ENCODE data around the gene SRGN.

The SRGN gene

DNA sequence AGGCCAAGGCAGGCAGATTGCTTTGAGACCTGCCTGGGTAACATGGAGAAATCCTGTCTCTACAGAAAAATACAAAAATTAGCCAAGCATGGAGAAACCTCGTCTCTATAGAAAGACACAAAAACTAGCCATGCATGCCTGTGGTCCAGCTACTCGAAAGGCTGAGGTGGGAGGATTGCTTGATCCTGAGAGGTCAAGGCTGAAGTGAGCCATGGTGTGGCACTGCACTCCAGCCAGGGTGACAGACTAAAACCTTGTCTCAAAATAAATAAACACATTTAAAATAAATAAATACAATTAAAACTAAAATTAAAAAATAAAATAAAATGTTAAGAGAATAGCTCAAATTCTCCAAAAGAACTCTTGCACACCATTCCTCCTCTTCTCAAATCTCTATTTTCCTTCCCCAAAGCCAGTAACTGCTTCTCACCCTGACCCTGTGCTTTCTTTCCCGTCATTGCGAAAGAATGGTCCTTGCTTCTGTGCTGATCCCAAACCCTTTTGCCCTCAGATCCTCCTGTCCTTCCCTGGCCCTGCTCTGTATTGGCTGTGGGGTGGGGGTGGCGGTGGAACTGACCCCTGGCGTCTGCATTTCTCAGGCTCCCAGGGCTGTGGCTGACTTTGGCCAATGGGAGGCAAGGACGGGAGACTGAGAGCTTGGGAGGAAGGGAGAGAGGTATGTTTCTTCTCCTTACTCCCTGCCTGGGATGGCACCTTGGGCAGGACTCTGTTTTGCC is 12.4 kb downstream of the SRGN start:
- no peak overlapping the region for H3K4me3 ChIP-seq (ENCODE audit: low read depth, low read length)
- DNase-seq (ENCODE audit: low read depth, low spot score) = no peak
- TF ChIP-seq, protein P1, sequence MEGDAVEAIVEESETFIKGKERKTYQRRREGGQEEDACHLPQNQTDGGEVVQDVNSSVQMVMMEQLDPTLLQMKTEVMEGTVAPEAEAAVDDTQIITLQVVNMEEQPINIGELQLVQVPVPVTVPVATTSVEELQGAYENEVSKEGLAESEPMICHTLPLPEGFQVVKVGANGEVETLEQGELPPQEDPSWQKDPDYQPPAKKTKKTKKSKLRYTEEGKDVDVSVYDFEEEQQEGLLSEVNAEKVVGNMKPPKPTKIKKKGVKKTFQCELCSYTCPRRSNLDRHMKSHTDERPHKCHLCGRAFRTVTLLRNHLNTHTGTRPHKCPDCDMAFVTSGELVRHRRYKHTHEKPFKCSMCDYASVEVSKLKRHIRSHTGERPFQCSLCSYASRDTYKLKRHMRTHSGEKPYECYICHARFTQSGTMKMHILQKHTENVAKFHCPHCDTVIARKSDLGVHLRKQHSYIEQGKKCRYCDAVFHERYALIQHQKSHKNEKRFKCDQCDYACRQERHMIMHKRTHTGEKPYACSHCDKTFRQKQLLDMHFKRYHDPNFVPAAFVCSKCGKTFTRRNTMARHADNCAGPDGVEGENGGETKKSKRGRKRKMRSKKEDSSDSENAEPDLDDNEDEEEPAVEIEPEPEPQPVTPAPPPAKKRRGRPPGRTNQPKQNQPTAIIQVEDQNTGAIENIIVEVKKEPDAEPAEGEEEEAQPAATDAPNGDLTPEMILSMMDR (IDR thresholded peaks at IDR 0.05; ENCODE audit: insufficient read depth, low read length, missing control alignments) = no peak
- ChIA-PET POLR2A (no interaction called here), CTCF (interaction anchor here (1.2 to 16.7 kb wide), 3 partner anchors 8 to 111 kb away, joined by 4 to 416 read pairs (median 4); no protein-coding TSS in a partner anchor)

DNA sequence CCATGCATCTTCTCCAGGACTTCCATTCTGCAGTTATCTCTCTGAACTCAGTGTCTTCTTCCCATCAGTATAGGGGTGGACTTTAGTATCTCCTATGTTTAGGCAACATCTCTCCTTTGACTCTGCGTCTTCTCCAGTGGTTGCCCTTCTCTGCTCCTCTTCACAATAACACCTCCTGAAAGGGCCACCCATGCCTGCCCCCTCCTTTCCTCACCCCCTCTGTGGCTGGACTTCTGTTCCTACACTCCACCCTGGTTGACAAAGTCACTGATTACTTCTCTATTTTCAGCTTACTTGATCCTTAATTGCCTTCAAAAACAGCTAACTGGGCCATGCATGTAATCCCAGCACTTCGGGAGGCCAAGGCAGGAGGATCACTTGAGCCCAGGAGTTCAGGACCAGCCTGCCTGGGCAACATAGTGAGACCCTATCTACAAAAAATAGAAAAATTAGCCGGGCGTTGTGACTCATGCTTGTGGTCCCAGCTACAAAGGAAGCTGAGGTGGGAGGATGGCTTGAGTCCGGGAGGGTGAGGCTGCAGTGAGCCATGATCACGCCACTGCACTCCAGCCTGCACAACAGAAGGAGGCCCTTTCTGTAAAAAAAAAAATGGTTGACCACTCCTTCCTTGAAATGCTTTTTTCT is 13.7 kb downstream of the SRGN start:
- no peak overlapping the region for H3K4me3 ChIP-seq (ENCODE audit: low read depth, low read length)
- ChIA-PET POLR2A (no interaction called here), CTCF (interaction anchor here (4.9 to 16.7 kb wide), 2 partner anchors 8 to 93 kb away, joined by 40 to 416 read pairs; no protein-coding TSS in a partner anchor)

DNA sequence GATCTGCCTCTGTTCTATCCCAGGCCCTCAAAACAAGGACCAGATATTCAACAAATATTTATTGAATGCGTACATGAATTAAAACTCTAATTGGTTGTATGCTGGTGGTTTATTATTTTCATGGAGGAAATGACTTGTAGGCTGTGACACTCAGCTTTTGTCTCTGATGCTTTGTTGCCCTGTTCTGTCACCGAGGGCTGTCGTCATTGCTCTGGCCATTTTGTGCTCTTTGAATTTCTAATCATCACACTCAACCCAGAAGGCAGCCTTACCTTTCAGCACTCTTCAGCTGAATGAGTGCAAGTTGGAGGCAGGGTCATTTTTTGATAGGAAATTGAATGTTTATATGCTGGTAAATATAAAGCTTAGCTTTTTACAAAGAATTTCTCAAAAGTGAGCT is 14.5 kb downstream of the SRGN start:
- POLR2A ChIA-PET = no interaction called here
- DNase-seq (ENCODE audit: low read depth, low spot score) = no peak
- CTCF ChIA-PET = interaction anchor here (1.6 to 16.7 kb wide), 3 partner anchors 9 to 94 kb away, joined by 4 to 416 read pairs (median 40); no protein-coding TSS in a partner anchor
- no peak overlapping the region for H3K4me3 ChIP-seq (ENCODE audit: low read depth, low read length)
- TF ChIP-seq, protein P1 (IDR thresholded peaks at IDR 0.05; ENCODE audit: insufficient read depth, low read length, missing control alignments) = no peak

More for the DNA sequence above, 13.7 kb downstream of the SRGN start:
- TF ChIP-seq, protein P1 (IDR thresholded peaks at IDR 0.05; ENCODE audit: insufficient read depth, low read length, missing control alignments) = no peak
- no peak for DNase-seq (ENCODE audit: low read depth, low spot score)

DNA sequence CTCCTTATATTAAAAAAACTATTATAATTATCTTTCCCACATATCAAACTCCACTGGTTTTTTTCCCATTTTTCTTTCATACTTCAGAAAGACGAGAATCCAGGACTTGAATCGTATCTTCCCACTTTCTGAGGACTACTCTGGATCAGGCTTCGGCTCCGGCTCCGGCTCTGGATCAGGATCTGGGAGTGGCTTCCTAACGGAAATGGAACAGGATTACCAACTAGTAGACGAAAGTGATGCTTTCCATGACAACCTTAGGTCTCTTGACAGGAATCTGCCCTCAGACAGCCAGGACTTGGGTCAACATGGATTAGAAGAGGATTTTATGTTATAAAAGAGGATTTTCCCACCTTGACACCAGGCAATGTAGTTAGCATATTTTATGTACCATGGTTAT is 15.9 kb downstream of the SRGN start:
- ChIA-PET POLR2A (no interaction called here), CTCF (interaction anchor here (0.9 to 4.9 kb wide), 3 partner anchors 10 to 13 kb away, joined by 3 to 40 read pairs (median 4); no protein-coding TSS in a partner anchor)
- no peak overlapping the region for H3K4me3 ChIP-seq (ENCODE audit: low read depth, low read length)
- no peak for DNase-seq (ENCODE audit: low read depth, low spot score)
- TF ChIP-seq, protein P1 (IDR thresholded peaks at IDR 0.05; ENCODE audit: insufficient read depth, low read length, missing control alignments) = no peak

DNA sequence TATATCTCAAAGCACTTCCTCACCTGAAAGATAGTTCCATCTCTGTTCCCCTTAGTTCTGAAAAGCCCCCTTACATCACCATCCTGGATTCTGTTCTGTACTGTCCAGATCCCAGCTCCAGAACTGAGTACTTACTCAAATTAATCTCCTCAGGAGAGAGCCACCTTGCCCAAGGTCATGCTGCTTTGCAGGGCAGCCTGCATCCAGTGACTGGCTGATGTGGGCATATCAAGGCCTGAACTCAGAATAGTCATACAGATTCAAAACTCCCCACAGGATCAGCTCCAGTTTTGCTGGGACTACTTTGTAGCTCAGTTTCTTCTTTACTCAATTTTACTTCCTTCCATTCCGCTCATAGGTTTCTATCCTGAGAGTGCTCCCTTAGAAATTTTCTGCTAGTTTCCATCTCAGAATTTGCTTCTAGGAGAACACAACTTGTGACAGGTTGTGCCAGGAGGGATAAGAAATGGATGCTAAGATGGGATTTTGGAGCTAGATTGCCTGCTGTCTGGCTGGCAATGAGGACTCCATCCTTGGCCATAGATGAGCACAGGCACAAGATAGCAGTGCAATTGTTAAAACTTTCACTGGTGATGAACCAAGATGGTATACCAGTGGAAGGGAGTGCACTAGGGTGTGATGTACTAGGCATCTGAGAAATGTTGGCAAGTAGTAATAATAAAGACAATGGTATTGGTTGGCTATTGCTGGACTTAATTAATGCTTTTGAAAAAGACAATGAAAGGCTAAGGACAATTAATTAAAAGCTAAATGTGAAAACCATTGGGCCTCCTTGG is 17.3 kb downstream of the SRGN start:
- TF ChIP-seq, protein P1 (IDR thresholded peaks at IDR 0.05; ENCODE audit: insufficient read depth, low read length, missing control alignments) = no peak
- DNase-seq (ENCODE audit: low read depth, low spot score) = no peak
- ChIA-PET CTCF (interaction anchor here (0.7 to 4.9 kb wide), 7 partner anchors 12 to 100 kb away, joined by 3 to 40 read pairs (median 3); no protein-coding TSS in a partner anchor), POLR2A (no interaction called here)
- no peak overlapping the region for H3K4me3 ChIP-seq (ENCODE audit: low read depth, low read length)

Measured in AG04449 (cell line).